SH-SY5Y (cell line): ENCODE results near the gene SLC16A12.

Experiments used
- GATA2 ChIP-seq: IDR thresholded peaks from 2 replicates; pipeline ENCODE4 v1.6.1; 2011; ENCODE audit warnings: mild to moderate bottlenecking, low read depth, low read length
- GATA3 ChIP-seq: IDR thresholded peaks from 2 replicates; pipeline ENCODE4 v1.6.1; 2011; ENCODE audit warnings: low read depth, mild to moderate bottlenecking, low read length, moderate library complexity

DNA sequence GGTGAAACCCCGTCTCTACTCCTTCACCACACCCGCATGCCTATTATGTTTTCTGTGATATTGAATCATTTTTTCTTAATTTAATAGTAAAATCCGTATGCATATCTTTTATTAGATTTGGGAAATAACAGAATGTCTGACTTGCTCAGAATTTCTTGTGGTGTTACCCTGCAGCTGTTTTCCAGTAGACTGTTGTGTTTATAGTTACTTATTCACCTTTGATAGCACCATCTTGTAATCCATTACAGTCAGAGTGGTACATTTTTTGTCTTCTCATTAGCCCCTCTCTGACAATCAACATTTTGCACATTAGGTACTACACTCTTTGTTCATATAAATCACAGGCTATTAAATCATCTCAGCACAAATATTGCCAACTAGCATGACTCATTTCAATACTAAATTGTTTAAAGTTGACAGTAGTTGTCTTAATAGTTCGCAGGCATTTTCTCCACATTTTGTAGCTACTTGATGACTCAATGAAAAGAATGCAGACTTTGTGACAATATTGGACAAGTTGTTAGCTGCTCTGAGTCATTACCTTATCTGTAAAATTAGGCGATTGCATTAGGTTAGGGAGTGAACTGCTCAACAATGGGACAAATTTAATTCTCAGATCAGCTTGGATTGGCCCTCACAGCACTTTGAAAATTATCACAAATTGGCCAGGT is 17.8 kb upstream of the SLC16A12 start:
- TF ChIP-seq GATA3: no peak
- no peak for TF ChIP-seq GATA2
